Measurements from ENCODE around the gene DPYSL5. TPM values are rescaled to one million over a fixed set of nuclear protein-coding genes. Genes with fewer than 3 reads are reported as not detected.

DPYSL5 gene
- polyA plus RNA-seq, 1 donor from 2014 or later = 111 TPM

- H3K27me3 ChIP-seq (ENCODE audit: insufficient read depth, low read depth, low read length) = no peaks in the 10 kb centered on the region
- H3K27ac ChIP-seq (ENCODE audit: low read length) = no peak overlapping the region
- no peaks in the 10 kb centered on the region for H3K9me3 ChIP-seq (ENCODE audit: low read length)
- H3K36me3 ChIP-seq (ENCODE audit: insufficient read depth, low read length) = no peaks in the 10 kb centered on the region
- no peak overlapping the region for H2AFZ ChIP-seq (ENCODE audit: low read depth, low read length)
- TF ChIP-seq EP300 (conservative IDR thresholded peaks at IDR 0.05; ENCODE audit: poor library complexity, severe bottlenecking) (no peak), MXI1 (conservative IDR thresholded peaks at IDR 0.05; ENCODE audit: poor library complexity, severe bottlenecking) (no peak), REST (IDR thresholded peaks at IDR 0.05; ENCODE audit: borderline replicate concordance) (no peak), SMC3 (conservative IDR thresholded peaks at IDR 0.05; ENCODE audit: poor library complexity) (no peak), POLR2AphosphoS5 (IDR thresholded peaks at IDR 0.05) (no peak), RAD21 (conservative IDR thresholded peaks at IDR 0.05) (no peak), TAF1 (IDR thresholded peaks at IDR 0.05; ENCODE audit: low read depth) (no peak), EZH2 (IDR thresholded peaks at IDR 0.05; ENCODE audit: borderline replicate concordance, insufficient read depth, low read length, poor library complexity, severe bottlenecking) (no peak), CTCF (IDR thresholded peaks at IDR 0.05; ENCODE audit: poor library complexity, severe bottlenecking) (no peak)
- no peaks in the 10 kb centered on the region for H3F3A ChIP-seq (ENCODE audit: insufficient read depth, low read length, poor library complexity, severe bottlenecking)
- H3K4me3 ChIP-seq (ENCODE audit: low read length) = no peak overlapping the region
- H3K4me2 ChIP-seq (ENCODE audit: low read length) = no peak overlapping the region
- no peaks in the 10 kb centered on the region for H3K79me2 ChIP-seq (replicated peaks; ENCODE audit: insufficient read depth, low read length)
- no peaks in the 10 kb centered on the region for H4K20me1 ChIP-seq (ENCODE audit: insufficient read depth)
- no peak overlapping the region for H3K9ac ChIP-seq (ENCODE audit: low read length)
- no peaks in the 10 kb centered on the region for H3K9me2 ChIP-seq (ENCODE audit: insufficient read depth, low read length)
Measured at GRCh38 chr2:26952374-26952773, 104.4 kb downstream of the DPYSL5 start.

- no peaks in the 10 kb centered on the region for H3K79me2 ChIP-seq (replicated peaks; ENCODE audit: insufficient read depth, low read length)
- no peaks in the 10 kb centered on the region for H3K27me3 ChIP-seq (ENCODE audit: insufficient read depth, low read depth, low read length)
- H3K36me3 ChIP-seq (ENCODE audit: insufficient read depth, low read length) = no peaks in the 10 kb centered on the region
- no peaks in the 10 kb centered on the region for H3F3A ChIP-seq (ENCODE audit: insufficient read depth, low read length, poor library complexity, severe bottlenecking)
- no peak overlapping the region for H3K4me2 ChIP-seq (ENCODE audit: low read length)
- H3K4me3 ChIP-seq (ENCODE audit: low read length) = no peak overlapping the region
- TF ChIP-seq SMC3 (conservative IDR thresholded peaks at IDR 0.05; ENCODE audit: poor library complexity) = no peak
- no peak for TF ChIP-seq REST (IDR thresholded peaks at IDR 0.05; ENCODE audit: borderline replicate concordance)
- TF ChIP-seq EP300 (conservative IDR thresholded peaks at IDR 0.05; ENCODE audit: poor library complexity, severe bottlenecking) = no peak
- no peak for TF ChIP-seq TAF1 (IDR thresholded peaks at IDR 0.05; ENCODE audit: low read depth)
- TF ChIP-seq MXI1 (conservative IDR thresholded peaks at IDR 0.05; ENCODE audit: poor library complexity, severe bottlenecking) = no peak
- TF ChIP-seq RAD21 (conservative IDR thresholded peaks at IDR 0.05) = no peak
- no peak for TF ChIP-seq POLR2AphosphoS5 (IDR thresholded peaks at IDR 0.05)
- no peak for TF ChIP-seq EZH2 (IDR thresholded peaks at IDR 0.05; ENCODE audit: borderline replicate concordance, insufficient read depth, low read length, poor library complexity, severe bottlenecking)
- no peaks in the 10 kb centered on the region for H3K9me3 ChIP-seq (ENCODE audit: low read length)
- H4K20me1 ChIP-seq (ENCODE audit: insufficient read depth) = no peaks in the 10 kb centered on the region
- no peak overlapping the region for H3K27ac ChIP-seq (ENCODE audit: low read length)
- no peak overlapping the region for H3K9ac ChIP-seq (ENCODE audit: low read length)
- H2AFZ ChIP-seq (ENCODE audit: low read depth, low read length) = no peak overlapping the region
- no peaks in the 10 kb centered on the region for H3K9me2 ChIP-seq (ENCODE audit: insufficient read depth, low read length)
Measured at GRCh38 chr2:26954135-26954534, 106.2 kb downstream of the DPYSL5 start.

Data from neural cell (in vitro differentiated cells).